ENCODE measurements around the gene ATG14.
A peak's percentile ranks its signal among the peaks of the same experiment; 100 is the strongest.
"Not testable (repeated sequence)": the region's sequence is repeated elsewhere in the genome, so short reads cannot be mapped to it uniquely, and the experiment has no call there.

ATG14 gene

GRCh38 chr14:55411426-55412389 is at the start of gene ATG14:
Gene ATG14, minus strand, starts transcription at chr14:55411830. Its CDS starts 8 bp downstream, at chr14:55411822.
- Histone ChIP-seq H3K4me3 (peak within 1 kb of the TSS; percentile 65 to 99 (median 85)), H3K27ac (peak within 1 kb of the TSS; percentile 23 to 96 (median 87))

DNA sequence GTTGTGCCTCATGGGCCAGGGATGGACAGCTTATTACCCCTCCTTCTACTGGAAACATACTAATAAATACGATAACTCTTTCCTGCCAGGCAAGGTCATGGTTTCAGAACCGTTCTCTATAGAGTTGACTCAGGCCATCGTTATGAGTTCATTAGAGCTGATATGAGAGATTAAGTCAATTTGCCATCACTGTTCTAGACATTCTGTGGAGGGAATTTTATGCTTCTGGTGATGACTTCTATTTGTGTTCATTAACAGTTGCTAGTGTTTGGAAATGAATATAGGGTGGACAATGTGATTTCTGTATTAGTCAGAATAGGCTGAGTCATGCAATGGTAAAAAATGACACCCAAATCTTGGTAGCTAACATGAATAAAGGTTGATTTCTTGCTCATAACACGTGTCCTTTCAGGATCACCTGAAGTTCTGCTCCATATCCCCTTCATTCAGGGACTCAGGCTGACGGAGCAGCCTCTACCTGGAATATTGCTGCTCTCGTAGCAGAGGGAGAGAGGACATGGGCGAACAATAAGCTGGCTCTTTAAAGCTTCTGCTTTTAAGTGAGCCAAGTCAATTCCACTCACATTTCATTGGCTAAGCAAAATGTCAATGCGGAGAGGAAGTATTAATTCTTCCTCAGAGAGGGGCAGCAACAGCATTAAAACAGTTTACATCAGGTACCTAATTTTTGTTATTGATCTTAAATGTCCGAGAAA is 47.3 kb upstream of the ATG14 start:
- H3K4me3 ChIP-seq: no peak overlapping the region
- no peak overlapping the region for H3K27ac ChIP-seq

- no peak overlapping the region for H3K4me3 ChIP-seq
- H3K27ac ChIP-seq: no peak overlapping the region
Measured at GRCh38 chr14:55457496-55457895, 45.9 kb upstream of the ATG14 start.

DNA sequence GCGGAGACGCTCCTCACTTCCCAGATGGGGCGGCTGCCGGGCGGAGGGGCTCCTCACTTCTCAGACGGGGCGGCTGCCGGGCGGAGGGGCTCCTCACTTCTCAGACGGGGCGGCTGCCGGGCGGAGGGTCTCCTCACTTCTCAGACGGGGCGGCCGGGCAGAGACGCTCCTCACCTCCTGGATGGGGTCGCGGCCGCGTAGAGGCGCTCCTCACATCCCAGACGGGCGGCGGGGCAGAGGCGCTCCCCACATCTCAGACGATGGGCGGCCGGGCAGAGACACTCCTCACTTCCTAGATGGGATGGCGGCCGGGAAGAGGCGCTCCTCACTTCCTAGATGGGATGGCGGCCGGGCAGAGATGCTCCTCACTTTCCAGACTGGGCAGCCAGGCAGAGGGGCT is 44.8 kb upstream of the ATG14 start:
- not testable (repeated sequence) for H3K4me3 ChIP-seq, H3K27ac ChIP-seq

DNA sequence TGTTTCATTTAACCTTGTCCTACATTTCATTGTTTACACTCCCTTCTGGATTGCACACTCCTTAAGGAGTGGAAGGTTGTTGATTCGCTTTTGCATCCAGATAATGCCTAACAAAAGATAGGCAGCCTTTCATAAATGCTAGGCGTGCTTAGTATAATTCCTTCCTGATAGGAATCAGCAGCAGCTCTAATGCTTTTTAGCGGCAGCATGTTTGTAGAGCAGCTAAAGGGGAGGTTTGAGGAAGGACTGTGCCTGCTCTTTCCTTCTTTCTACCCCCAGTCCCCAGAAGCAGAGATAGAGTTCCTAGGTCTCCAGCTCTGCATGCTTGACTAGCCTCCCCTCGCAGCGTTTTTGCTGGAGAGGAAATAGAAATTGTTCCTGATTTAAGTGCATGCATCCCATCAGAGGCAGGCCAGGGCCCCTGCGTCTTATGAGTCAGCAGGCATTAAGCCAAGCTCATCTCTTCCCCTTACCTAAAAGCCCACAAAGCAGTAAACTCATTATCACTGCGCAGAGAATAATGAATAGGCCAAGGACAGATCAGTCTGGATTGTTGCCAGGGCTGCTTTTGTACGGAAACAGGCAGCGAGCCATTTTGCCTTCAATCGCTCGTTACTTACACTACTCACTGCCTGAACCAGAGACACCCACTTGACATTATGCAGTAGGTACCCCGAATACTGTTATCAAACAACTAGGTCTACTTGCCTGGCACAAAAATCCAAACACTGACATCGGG is 42.8 kb upstream of the ATG14 start:
- no peak overlapping the region for H3K4me3 ChIP-seq
- peak overlapping the region in 11 of 21 experiments; percentile 4 to 76 (median 48) for H3K27ac ChIP-seq

- Histone ChIP-seq H3K27ac (peak overlapping the region in 2 of 21 experiments; percentile 11 to 26), H3K4me3 (no peak overlapping the region)
Measured at GRCh38 chr14:55451950-55452349, 40.3 kb upstream of the ATG14 start.

DNA sequence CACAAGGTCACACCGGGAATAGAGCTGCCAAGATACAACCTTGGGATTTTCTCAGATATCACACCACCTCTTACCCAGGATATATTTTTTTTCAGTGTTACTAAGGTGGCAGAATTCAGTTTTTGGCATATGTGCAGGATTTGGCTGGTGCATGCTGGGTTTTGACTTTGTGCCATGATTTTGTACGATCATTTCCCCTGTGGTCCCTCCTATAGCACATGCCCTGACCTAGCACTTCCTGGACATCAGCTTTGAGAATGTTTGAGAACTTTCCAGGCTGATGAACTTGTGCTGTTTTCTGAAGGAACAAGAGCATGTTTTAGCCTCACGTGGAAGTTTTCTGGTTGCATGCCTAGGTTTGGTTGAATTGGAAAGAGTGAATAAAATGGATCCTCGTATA is 39.8 kb upstream of the ATG14 start:
- Histone ChIP-seq H3K4me3 (no peak overlapping the region), H3K27ac (peak overlapping the region in 2 of 21 experiments; percentile 11 to 26)

- H3K27ac ChIP-seq: peak overlapping the region in 2 of 21 experiments; percentile 26 to 52
Measured at GRCh38 chr14:55450987-55451386, 39.4 kb upstream of the ATG14 start.

GRCh38 chr14:55450539-55450938 is 38.9 kb upstream of the ATG14 start:
- peak overlapping the region in 3 of 21 experiments; percentile 19 to 52 (median 26) for H3K27ac ChIP-seq
- H3K4me3 ChIP-seq: no peak overlapping the region

More at GRCh38 chr14:55450987-55451386, 39.4 kb upstream of the ATG14 start:
- H3K4me3 ChIP-seq: no peak overlapping the region

DNA sequence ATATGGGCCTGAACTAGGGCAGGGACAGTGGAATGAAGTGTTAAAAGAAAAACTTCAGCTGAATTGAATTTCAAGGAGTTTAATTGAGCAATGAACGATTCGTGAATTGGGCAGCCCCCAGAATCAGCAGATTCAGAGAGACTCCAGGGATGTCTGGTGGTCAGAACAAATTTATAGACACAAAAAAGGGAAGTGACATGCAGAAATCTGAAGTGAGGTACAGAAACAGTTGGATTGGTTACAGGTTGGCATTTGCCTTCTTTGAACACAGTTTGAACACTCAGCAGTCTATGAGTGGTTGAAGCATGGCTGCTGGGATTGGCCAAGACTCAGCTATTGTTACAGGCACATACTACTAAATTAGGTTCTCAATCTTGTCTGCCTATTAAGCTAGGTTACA is 38.5 kb upstream of the ATG14 start:
- Histone ChIP-seq H3K27ac (peak overlapping the region in 8 of 21 experiments; percentile 0 to 67 (median 23)), H3K4me3 (no peak overlapping the region)

GRCh38 chr14:55449116-55449515 is 37.5 kb upstream of the ATG14 start:
- Histone ChIP-seq H3K4me3 (no peak overlapping the region), H3K27ac (peak overlapping the region in 12 of 21 experiments; percentile 19 to 67 (median 32))

- Histone ChIP-seq H3K4me3 (no peak overlapping the region), H3K27ac (peak overlapping the region in 6 of 21 experiments; percentile 28 to 79 (median 65))
Measured at GRCh38 chr14:55448141-55448614, 36.5 kb upstream of the ATG14 start.

DNA sequence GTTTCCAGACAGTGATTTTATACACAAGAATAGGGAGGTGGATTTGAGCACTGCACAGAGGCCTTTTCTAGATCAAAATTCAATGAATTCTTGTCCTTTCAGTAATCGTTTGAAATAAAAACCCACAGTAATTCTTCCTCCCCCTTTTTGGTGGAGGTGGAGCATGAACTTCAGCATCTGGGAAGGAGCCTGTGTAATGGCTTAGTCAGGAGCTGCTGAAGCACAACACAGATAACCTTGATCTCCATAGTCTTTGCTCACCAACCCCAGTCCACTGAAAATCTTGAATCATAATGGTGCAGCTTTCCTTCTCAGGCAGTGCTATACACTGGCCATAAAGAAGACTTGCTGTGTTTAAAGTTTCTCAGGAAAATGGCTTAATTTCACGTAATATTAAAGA is 35.2 kb upstream of the ATG14 start:
- Histone ChIP-seq H3K27ac (peak overlapping the region in 1 of 21 experiments; percentile 63), H3K4me3 (no peak overlapping the region)

- H3K27ac ChIP-seq: peak overlapping the region in 2 of 21 experiments; percentile 21 to 63
- H3K4me3 ChIP-seq: no peak overlapping the region
Measured at GRCh38 chr14:55446127-55446736, 34.6 kb upstream of the ATG14 start.

- H3K27ac ChIP-seq: no peak overlapping the region
- no peak overlapping the region for H3K4me3 ChIP-seq
Measured at GRCh38 chr14:55441286-55441685, 29.7 kb upstream of the ATG14 start.

- H3K4me3 ChIP-seq: no peak within 1 kb of the TSS
- no peak within 1 kb of the TSS for H3K27ac ChIP-seq
Measured at GRCh38 chr14:55440385-55440784, 28.8 kb upstream of the ATG14 start, which contains the start of gene TBPL2. Gene TBPL2, minus strand, starts transcription at chr14:55440616. Its CDS starts 167 bp downstream, at chr14:55440449.

DNA sequence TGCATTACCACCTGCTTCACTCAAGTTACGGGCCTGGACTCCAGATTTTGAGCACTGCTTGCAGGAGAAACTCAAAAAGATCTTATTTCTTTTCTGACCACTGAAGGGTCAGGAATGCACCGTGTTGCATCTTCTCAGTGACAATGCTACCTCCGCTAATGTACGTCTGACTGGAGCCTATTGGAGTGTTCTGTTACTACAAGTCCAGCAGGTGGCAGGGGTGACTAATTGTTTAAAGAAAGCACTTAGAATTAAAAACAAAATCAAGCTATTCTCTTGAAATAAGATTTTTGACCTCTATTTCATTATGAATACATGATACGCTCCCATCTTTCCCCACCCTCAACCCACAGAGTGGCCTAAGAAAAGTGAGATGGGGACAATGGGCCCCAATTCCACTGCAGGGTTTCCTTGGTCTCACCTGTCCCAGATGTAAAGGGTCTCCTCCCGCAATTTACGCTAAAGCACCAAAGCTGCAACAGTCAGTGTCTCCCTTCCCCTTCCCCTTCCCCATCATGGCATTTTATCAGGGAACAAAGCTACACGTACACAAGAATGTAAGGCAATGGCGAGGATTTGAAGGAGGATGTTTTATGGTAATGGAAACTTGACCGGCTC is 26.5 kb upstream of the ATG14 start:
- Histone ChIP-seq H3K4me3 (no peak overlapping the region), H3K27ac (no peak overlapping the region)

GRCh38 chr14:55436931-55437330 is 25.3 kb upstream of the ATG14 start:
- Histone ChIP-seq H3K4me3 (no peak overlapping the region), H3K27ac (no peak overlapping the region)

DNA sequence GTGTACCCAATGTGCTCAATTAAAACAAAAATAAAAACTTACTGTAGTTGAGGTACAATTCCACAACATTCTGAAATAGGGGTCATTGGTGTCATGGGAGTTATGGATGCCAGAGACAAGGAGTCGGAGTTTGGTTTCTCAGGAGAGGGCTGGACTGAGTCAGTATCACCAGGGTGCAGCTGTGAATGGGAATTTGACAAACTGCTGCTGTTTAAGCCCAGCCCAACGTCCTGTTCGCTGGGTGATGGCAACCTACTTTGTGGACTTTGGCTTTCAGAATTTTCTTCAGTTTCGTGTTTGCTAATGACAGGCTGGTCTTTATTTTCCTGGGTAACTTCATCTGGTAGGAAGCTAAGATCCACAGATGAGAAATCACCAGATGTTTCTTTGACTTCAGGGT is 24.9 kb upstream of the ATG14 start:
- no peak overlapping the region for H3K27ac ChIP-seq
- H3K4me3 ChIP-seq: no peak overlapping the region

Measured in skin epidermis (tissue), 12 donors.